Lower leg skin (tissue), 3 donors: Measurements from ENCODE around the gene KCNMB2.

Experiments used
- CTCF ChIP-seq, 3 donors: fragments of 450-650 bp; IDR thresholded peaks; one replicate each; pipeline ENCODE4 v1.5.1; 2016; ENCODE audit warnings: antibody characterized with exemption in 3 of 3, mild to moderate bottlenecking in 3 of 3, moderate library complexity in 2 of 3
- POLR2A ChIP-seq, 2 donors: fragments of 450-650 bp; IDR thresholded peaks; one replicate each; pipeline ENCODE4 v1.6.1; 2016 to 2017; ENCODE audit warnings: antibody characterized with exemption in 2 of 2, mild to moderate bottlenecking in 1 of 2, moderate library complexity in 1 of 2

- TF ChIP-seq CTCF (IDR thresholded peaks at IDR 0.05) (no peak), POLR2A (IDR thresholded peaks at IDR 0.05) (no peak)
Measured at GRCh38 chr3:178749471-178749870, 213.2 kb downstream of the KCNMB2 start.
